Measurements from ENCODE around the gene DIP2B. TPM values are rescaled to one million over a fixed set of nuclear protein-coding genes. Genes with fewer than 3 reads are reported as not detected.

Gene DIP2B
- total and polyA plus RNA-seq, 2 of the 13 experiments (the other 11 are each of a cell fraction or from before 2014, with no cell fraction given), result 32.1 to 35.8 TPM

DNA sequence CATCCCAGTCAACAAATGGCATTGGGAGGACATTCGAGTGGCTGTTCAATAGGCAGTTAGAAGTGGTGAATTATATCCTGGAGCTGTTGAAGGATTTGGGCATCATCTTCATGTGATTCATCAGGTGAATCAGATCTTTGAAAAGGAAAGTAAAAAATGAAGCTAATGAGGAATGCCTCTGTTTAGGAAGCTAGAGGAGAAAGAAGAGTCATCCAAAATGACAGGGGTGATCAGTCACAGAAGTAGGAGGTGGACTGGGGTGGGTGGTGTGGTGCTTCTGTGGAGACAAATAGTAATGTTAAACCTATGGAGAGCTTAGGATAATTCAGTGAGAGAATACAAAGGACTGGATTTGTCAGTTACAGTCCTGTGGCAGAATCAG, 32.7 kb downstream of the DIP2B start (continued):
- TF ChIP-seq DZIP1 (CRISPR knock-in tag; IDR thresholded peaks at IDR 0.05) (no peak), TEF (CRISPR knock-in tag; IDR thresholded peaks at IDR 0.05) (no peak), ATAD3A (CRISPR knock-in tag; IDR thresholded peaks at IDR 0.05) (no peak)
- TF ChIP-seq, protein P1, sequence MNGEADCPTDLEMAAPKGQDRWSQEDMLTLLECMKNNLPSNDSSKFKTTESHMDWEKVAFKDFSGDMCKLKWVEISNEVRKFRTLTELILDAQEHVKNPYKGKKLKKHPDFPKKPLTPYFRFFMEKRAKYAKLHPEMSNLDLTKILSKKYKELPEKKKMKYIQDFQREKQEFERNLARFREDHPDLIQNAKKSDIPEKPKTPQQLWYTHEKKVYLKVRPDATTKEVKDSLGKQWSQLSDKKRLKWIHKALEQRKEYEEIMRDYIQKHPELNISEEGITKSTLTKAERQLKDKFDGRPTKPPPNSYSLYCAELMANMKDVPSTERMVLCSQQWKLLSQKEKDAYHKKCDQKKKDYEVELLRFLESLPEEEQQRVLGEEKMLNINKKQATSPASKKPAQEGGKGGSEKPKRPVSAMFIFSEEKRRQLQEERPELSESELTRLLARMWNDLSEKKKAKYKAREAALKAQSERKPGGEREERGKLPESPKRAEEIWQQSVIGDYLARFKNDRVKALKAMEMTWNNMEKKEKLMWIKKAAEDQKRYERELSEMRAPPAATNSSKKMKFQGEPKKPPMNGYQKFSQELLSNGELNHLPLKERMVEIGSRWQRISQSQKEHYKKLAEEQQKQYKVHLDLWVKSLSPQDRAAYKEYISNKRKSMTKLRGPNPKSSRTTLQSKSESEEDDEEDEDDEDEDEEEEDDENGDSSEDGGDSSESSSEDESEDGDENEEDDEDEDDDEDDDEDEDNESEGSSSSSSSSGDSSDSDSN (CRISPR knock-in tag; IDR thresholded peaks at IDR 0.05), result no peak

GRCh38 chr12:50538182-50538581, 33.4 kb downstream of the DIP2B start:
- ATAC-seq, result no peak
- ChIA-PET CTCF (ENCODE audit: low intra/inter-chr PET ratio, low total read pairs) (no interaction called here), POLR2A (interaction anchor here (2.3 to 4.4 kb wide), 3 partner anchors 10 to 29 kb away, joined by 13 to 19 read pairs (median 14); no protein-coding TSS in a partner anchor)
- Histone ChIP-seq H3K9ac (ENCODE audit: insufficient read depth, low read depth, low read length) (no peak overlapping the region), H3K4me1 (ENCODE audit: insufficient read depth, low read length) (peaks cover 74% of the 10 kb centered on the region), H3K4me3 (replicated peaks in 1 of 3; ENCODE audit: insufficient read depth in 1 of 3, low read depth in 2 of 3, low read length in 3 of 3) (no peak overlapping the region; a peak in 1 of 6 replicates), H3K36me3 (replicated peaks in 1 of 2; ENCODE audit: control insufficient read depth in 1 of 2, insufficient read depth in 2 of 2, low read length in 2 of 2) (peaks cover 1 to 8% of the 10 kb centered on the region in 2 experiments; a peak in 1 of 5 replicates), H4K20me1 (ENCODE audit: insufficient read depth, low read length) (no peaks in the 10 kb centered on the region), H3K27me3 (ENCODE audit: control insufficient read depth in 1 of 2, insufficient read depth in 2 of 2, low read length in 2 of 2) (no peaks in the 10 kb centered on the region), H3K27ac (ENCODE audit: extremely low read length, insufficient read depth, low read length) (peak overlapping the region; percentile 39), H2AFZ (ENCODE audit: low read length) (no peak overlapping the region), H3K9me3 (ENCODE audit: low read length) (no peaks in the 10 kb centered on the region), H3K79me2 (ENCODE audit: insufficient read depth, low read length) (peaks cover 89% of the 10 kb centered on the region), H3K4me2 (ENCODE audit: low read depth, low read length) (0 out of 2 replicates have a peak overlapping the region, but pooled peaks have one; percentile 24)
- no peak for DNase-seq (ENCODE audit: low spot score)
- WGBS (ENCODE audit: low lambda C conversion rate), result 74% methylated on average over 3 of the region's 3 CpGs
- no TSS peak for BruUV-seq (replicated peaks)
- intact Hi-C loops (cut with micrococcal nuclease; ENCODE audit: unreplicated experiment) (no loop called here), in situ Hi-C loops (cut with HindIII; ENCODE audit: extremely low pct_ligation_motif_present, low pct_unique_long_range_greater_than_20kb) (no loop called here)
- no peak for FAIRE-seq
- TF ChIP-seq, protein P2, sequence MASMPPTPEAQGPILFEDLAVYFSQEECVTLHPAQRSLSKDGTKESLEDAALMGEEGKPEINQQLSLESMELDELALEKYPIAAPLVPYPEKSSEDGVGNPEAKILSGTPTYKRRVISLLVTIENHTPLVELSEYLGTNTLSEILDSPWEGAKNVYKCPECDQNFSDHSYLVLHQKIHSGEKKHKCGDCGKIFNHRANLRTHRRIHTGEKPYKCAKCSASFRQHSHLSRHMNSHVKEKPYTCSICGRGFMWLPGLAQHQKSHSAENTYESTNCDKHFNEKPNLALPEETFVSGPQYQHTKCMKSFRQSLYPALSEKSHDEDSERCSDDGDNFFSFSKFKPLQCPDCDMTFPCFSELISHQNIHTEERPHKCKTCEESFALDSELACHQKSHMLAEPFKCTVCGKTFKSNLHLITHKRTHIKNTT (CRISPR knock-in tag; IDR thresholded peaks at IDR 0.05), result no peak
- no peak for TF ChIP-seq SP1 (IDR thresholded peaks at IDR 0.05)
- TF ChIP-seq SP1 (CRISPR knock-in tag; IDR thresholded peaks at IDR 0.05), result no peak
- TF ChIP-seq ZEB1 (IDR thresholded peaks at IDR 0.05; ENCODE audit: insufficient replicate concordance, low read depth), result no peak
- TF ChIP-seq ZNF326 (CRISPR knock-in tag; IDR thresholded peaks at IDR 0.05; ENCODE audit: borderline replicate concordance), result no peak
- TF ChIP-seq CBX2 (IDR thresholded peaks at IDR 0.05; ENCODE audit: low read depth, low read length), result no peak
- no peak for TF ChIP-seq CBX2 (CRISPR knock-in tag; IDR thresholded peaks at IDR 0.05; ENCODE audit: low read depth)
- no peak for TF ChIP-seq FOXK2 (IDR thresholded peaks at IDR 0.05)
- TF ChIP-seq REXO4 (CRISPR knock-in tag; IDR thresholded peaks at IDR 0.05; ENCODE audit: borderline replicate concordance), result no peak
- TF ChIP-seq ISL2 (CRISPR knock-in tag; IDR thresholded peaks at IDR 0.05), result no peak
- no peak for TF ChIP-seq ZNF567 (CRISPR knock-in tag; IDR thresholded peaks at IDR 0.05; ENCODE audit: borderline replicate concordance)
- no peak for TF ChIP-seq SP5 (CRISPR knock-in tag; IDR thresholded peaks at IDR 0.05; ENCODE audit: borderline replicate concordance, low read depth)
